GM13977 (cell line): Measurements from ENCODE around the gene MEGF11.
A peak's percentile ranks its signal among the peaks of the same experiment; 100 is the strongest.

Source experiments
- DNase-seq: peaks from one replicate; pipeline ENCODE4 v3.0.0; 2012; ENCODE audit warnings: low spot score
- CTCF ChIP-seq: IDR thresholded peaks from 2 replicates; pipeline ENCODE4 v1.5.1; 2012; ENCODE audit warnings: mild to moderate bottlenecking, control low read depth; ENCODE audit not compliant: insufficient read depth; ENCODE audit errors: extremely low read depth, missing control alignments
- in situ Hi-C: fragments of 300-500 bp; cut with MboI; formaldehyde crosslinking; loops from one replicate; pipeline ENCODE4 v1.12.0; 2022; ENCODE audit warnings: low sequenced_read_pairs, low pct_unique_long_range_greater_than_20kb, mixed read lengths, inconsistent platforms; ENCODE audit not compliant: unreplicated experiment

Gene MEGF11

DNA sequence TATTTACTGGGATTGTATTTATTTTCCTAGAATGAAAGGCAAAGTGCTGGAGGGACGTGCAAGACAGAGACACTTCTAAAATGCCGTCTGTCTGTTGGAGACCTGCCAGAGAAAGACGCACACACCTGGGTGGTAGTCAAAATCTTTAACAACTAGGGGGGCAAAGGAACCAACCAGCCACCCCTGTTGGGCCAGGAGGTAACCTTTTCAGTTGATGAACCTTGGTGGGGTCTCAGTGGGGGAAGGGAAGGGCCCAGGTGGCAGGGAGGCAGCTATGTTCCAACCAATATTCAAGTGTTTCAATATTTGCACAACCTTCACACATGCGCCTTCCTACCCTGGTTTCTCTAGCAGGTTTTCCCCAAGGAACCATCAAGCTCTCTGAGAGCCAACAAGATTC is 99.0 kb downstream of the MEGF11 start:
- DNase-seq = no peak
- in situ Hi-C loops = loop anchor here (25.0 kb wide), 1 partner anchor 108 kb away; the partner anchor contains the start of gene MEGF11
- no peak for TF ChIP-seq CTCF

DNA sequence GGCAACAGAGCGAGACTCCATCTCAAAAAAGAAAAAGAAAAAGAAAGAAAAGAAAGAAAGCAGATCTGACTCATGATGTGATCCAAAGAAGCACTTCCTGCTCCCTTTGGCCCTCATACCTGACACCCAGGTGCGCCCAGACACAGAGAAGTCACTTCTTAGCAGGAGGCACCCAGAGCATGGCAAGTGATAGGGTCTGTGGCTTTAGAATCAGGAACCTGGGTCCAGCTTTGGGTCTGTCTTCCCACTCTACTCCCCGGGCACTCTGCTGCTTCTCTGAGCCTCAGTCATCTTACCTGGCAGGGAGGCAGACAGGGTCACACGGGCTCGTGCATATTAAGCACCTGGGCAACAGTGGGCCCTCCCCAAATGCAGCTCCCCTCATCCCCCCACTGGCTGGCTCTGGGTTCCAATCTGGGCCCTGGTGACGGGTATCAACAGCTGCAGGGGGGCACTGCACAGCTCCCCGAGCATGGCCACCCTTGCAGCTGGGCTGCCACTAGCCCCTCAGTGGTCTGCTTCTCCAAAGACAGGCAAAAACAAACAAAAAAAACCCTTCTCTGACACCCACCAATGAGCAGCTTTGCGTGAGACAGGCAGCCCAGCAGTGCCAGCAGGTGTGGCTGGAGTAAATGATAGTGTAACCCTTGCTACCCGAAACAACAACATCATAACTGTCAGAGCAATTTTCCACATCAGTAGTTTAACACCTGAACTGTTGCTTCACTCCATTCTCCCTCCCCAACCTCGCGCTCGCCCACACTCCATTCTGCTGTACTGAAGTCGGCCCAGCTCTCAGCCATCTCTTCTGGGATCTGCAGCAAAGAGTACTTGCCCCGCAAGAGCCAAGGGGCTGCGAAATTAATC is 99.8 kb downstream of the MEGF11 start:
- DNase-seq = peak; percentile 83
- in situ Hi-C loops = loop anchor here (25.0 kb wide), 1 partner anchor 109 kb away; the partner anchor contains the start of gene MEGF11
- no peak for TF ChIP-seq CTCF

DNA sequence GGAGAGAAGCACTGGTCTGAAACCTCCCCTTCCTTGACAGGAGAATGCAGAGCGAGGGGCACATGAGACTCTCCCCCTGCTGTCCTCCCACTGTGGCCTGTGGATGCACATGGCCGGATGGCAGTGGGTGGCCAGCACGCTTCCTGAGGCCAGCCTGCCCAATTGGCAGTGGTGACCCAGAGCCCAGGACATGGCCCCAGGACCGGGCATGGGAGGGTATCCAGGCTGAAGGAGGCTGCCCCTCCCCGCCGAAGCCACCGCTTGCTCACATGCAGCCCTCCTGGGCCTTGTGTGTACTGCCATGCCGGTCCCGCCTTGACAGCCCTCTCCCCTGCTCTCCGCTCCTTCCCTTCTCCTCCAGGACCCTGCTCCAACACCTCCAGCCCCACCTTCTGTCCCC is 100.9 kb downstream of the MEGF11 start:
- no peak for DNase-seq
- TF ChIP-seq CTCF = no peak
- in situ Hi-C loops = loop anchor here (25.0 kb wide), 1 partner anchor 110 kb away; the partner anchor contains the start of gene MEGF11

GRCh38 chr15:66151809-66152208 is 101.7 kb downstream of the MEGF11 start:
- TF ChIP-seq CTCF = no peak
- in situ Hi-C loops = loop anchor here (25.0 kb wide), 1 partner anchor 110 kb away; the partner anchor contains the start of gene MEGF11
- DNase-seq = no peak

DNA sequence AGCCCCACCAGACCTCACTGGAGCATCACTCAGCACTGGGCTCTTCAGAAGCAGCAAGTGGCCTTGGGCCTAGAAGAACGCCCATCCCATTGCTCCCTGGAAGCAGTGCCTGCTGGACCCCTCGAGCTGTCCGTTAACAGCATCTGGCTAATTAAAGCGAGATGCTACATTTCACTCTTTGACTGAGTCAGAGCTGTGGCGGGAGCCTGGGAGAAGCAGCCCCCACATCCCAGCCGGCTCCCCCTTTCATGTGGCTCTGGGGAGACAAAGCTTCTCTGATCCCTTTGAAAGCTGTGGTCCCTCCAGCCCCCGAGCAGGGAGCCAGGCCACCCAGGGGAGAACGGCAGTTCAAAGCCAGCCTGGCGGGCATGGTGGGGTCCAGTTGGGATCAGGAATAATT is 103.7 kb downstream of the MEGF11 start:
- in situ Hi-C loops = loop anchor here (25.0 kb wide), 1 partner anchor 112 kb away; the partner anchor contains the start of gene MEGF11
- DNase-seq = no peak
- no peak for TF ChIP-seq CTCF

- no peak for TF ChIP-seq CTCF
- in situ Hi-C loops = no loop called here
Observed at GRCh38 chr15:66148187-66148586, 105.4 kb downstream of the MEGF11 start.

More at GRCh38 chr15:66148187-66148586, 105.4 kb downstream of the MEGF11 start:
- no peak for DNase-seq
